Glomerular visceral epithelial cell (primary cell): ENCODE data around the gene ETV3L.
"Not testable (repeated sequence)": the region's sequence is repeated elsewhere in the genome, so short reads cannot be mapped to it uniquely, and the experiment has no call there.

ENCODE experiments used
- DNase-seq: peaks from one replicate; pipeline ENCODE4 v3.0.0-alpha.2; 2016; ENCODE audit errors: extremely low spot score

Gene ETV3L

DNA sequence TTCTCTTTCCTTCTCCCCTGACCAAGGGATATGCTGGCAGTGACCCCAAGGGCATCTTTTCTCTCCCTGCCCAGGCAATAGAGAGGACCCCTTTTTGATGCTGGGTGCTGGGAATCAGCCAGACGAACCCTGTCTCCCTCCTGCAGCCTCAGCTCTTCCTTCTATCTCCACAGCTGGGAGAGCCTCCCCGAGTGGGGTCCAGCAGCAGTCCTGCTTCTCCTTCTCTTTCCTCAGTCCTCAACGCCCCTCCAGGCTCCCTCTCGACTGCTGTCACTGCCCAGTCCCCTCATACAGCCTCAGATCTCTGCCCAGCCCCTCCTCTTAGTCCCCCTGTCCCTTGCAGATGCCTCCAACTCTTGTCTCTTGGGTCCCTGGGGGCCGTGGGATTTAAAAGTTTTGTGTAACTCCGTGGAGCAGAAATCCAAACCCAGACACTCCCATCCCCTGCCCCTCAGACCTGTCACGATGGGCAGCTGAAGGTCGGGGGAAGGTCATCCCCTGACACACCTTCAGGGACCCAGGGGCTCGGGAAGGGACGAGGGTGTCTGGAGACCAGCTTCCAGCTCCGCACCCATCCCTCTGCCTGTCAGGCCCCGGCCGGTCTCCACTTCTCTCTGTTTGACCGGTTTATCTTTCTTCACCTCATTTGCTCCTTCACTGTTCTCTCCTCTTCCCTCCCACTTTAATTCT, 5.8 kb upstream of the ETV3L start:
- no peak for DNase-seq

DNA sequence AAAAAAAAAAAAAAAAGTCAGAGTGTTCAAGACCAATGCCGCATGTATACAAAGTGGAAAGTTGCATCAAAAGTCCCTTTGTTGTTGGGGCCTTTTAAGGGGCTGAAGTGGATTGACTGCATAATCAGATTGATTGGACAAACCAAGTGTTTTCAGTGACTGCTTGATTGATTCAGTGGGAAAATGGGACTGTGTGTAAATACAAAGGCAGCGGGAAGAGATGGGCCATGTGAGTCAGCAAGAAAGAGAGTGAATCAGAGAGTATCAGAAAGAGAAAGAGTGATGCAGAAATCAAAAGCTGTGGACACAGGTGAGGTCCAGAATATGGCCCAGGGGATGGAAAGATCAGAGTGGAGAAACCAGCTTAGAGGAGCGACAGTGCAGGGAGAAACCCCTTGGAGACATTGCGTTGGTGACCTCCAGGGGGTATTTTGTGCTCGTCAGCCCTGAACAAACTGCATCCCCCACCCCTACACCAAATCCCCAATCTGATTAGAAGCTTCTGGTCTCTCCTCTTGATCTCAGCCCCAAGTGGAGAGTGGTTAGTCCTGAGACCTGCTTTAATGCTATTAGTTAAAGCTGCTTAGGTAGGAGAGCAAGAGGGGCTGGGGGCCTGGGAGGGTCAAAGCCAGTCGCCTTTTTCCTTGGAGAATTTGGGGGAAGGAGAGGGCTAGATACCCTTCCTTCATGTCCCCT, 5.1 kb upstream of the ETV3L start:
- DNase-seq, result no peak

DNA sequence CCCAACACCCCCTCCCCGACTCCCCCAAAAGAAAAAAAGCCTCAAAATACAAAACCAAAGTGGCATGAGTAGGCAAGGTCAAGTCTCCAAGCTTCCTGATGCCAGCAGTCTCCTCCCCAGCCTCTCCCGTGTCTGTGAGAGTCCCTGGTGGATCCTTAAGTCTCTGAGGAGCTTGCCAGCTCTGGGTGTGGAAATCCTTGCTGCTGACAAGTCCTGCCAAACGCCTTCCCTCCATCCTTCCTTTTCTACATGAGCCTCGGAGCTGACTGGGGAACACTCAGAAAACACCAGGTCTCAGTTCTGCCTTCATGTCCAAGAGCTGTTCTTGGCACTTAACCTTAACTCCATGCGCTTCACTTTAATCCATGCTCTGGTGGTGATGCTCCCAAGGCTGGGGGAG, 3.7 kb upstream of the ETV3L start:
- no peak for DNase-seq

DNA sequence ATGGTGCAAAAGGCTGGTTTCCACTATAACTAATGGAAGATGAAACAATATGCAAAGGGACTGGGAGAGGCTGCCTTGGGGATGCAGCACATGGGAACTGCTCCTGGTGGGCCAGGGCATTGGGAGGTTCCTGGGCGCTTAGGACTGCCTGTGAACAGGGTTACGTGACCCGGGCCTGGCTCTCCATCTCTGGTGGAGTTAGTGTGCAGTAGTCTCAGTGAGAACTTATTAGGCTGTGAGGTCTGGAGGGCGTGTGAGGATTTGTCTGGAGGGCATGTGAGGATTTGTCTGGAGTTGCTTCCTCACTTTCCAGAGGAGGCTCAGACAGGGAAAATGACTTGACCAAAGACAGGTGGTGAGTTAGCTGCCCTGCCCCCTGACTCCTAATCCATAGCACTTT, 1.5 kb upstream of the ETV3L start:
- no peak for DNase-seq

DNA sequence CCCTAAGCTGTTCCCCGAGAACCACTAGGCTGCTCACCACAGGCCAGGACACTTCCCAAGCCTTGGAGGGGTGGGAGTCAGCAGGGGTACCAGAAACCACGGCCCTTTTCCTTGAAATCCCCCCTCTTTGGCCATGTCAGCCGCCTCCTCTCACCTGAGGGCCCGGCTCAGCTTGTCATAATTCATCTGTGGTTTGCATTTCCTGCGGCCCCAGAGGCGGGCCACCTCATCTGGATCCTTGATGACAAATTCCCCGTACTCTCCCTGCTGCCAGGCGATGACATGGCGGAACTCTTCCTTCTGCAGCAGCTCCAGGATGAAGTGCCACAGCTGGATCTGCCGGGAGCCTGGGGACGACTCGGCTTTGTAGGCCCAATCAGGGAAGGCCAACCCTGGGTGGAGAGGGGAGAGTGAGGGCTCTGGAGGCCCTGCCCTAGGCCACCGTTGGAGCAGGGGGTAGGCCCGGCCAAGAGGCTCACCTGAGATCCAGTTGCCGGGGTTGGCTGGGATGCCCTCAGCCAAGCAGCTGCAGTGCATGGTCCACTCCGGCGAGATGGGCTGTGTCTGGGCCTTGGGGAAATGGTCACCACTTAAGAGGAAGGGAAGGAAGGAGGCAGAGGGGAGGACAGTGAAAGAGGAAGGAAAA, 498 bp downstream of the ETV3L start:
- not testable (repeated sequence) for DNase-seq

DNA sequence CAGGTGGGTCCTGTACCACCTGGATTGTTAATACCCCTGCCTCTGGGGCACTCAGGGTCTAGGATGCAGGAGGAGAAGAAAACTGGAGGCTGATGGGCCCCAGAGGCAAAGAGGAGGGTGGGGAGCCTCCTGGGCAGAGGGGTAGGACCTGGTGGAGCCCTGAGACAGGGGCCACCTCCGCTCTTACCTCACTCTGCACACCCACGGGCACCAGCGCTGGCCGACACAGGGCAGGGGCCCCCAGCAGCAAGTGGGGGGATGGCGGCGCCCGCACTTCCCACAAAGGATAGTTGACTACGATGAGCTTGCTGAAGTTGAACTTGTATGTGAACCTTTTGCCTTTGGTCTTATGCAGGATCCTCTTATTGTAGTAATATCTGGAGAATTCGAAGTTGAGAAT, 1.1 kb downstream of the ETV3L start:
- no peak for DNase-seq

DNA sequence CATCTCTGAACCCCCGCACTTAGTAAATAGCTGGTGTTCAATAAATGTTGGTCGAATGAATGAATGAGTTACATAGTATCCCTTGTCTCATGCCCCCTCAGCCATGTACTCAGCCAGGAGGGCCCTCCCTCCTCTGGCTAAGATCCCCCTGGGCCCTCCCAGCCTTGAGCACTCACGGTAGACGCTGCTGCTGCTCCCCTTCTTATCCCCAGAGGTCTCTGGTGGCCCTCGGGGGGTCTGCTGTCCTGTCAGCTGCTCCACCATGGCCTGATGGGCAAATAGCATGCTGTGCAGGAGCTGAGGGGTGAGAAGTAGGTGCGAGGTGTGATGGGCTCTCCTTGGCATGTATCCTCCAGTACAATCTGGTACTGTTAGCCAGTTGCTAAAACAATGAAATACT, 1.9 kb downstream of the ETV3L start:
- DNase-seq, result no peak

DNA sequence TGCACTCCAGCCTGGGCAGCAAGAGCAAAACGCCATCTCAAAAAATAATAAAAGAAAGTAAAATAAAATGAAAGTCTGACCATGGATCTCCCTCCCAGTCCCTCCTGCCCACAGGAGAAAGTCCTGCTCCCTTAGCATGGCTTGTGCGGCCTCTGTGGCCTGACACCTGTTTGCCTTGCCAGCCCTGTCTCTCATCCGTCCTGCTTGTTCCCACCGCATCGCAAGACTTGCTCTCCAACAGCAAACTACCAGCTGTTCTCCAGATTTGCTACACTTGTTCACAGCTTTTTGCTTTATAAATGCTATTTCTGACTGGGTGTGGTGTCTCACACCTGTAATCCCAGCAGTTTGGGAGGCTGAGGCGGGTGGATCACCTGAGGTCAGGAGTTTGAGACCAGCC, 2.7 kb downstream of the ETV3L start:
- no peak for DNase-seq

DNA sequence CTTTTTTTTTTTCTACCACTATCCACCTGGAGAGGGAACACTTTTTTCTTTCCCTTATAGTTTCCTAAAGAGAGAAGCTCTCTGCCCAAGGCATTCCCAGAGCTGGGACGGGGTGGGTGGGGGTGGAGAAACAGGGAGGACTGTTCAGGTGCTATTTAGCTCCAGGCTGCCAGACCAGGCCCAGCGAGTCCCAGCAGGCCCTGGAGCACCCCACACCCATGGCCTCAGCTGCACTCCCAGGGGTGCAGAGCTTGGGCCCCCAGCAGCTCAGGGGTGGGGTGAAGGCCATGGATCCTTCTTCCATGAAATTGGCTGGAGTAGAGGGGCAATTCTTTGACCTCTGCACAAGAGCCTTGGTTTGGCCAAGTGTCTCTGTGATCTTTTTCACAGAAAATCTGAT, 4.1 kb downstream of the ETV3L start:
- no peak for DNase-seq

DNA sequence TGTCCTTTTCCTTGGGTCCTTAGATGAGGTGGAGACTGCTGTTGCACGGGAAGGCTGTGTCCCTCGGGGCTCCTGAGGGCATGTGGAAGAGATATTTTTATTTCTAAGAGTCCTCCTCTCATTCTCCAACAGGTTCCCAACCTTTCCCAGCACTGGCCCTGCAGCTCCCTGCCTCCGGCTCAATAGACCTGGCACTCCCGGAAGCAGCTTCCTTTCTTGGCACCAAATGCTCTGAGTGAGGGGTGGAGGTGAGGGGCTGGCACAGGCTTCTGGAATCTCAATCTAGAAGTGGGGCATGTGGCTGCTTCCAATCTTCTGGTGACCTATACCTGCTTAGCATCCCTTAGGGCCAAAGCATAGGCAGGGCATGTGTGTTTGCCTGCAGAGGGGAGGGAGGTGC, 4.5 kb downstream of the ETV3L start:
- no peak for DNase-seq

DNA sequence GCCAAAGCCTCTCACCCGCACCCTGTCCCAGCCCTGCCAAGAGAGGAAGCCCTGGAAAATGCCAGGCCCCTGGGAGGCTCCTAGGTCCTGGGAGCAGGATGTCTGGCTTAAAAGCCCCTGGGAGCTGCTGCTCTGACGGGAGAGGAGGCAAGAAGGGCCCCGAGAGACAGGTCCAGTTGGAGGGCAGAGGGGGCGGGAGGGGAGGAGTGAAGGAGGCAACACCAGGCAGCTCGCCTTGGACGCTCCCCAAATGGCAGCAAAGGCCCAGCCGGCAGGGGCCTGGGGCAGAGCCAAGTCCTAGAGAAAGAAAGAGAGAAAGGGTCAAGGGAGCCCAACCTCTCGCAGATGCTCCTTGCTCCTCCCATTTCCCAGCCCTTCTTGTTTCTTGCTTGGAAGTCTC, 6.8 kb downstream of the ETV3L start:
- no peak for DNase-seq

DNA sequence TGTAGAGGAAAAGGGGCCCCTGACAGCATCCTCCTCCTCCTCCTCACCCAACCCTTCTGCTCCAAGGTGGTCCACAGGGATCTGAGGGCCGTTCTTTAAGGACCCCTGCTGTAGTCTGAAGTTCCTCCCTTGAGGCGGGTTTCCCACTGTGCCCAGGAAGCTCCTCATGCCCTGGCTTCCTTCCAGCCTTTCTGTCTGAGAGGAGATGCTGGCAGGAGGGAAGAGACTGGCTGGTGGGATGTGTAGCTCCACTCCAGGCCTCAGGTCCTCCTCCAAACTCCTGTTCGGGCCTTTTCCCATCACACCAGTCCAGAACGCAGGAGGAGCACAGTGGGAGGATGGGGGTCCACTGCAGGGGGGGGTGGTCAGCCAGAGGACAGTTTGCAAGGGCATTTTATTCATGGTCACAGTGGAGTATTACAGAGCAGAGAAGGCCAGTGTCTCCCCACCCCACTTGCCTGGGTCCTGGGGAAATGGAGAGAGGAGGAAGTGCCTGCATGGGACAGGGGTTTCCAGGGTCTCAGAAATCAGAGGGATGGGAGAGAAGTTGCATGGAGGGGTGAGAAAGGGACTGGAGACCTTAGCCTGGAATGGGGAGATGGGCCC, 7.8 kb downstream of the ETV3L start:
- DNase-seq, result no peak

DNA sequence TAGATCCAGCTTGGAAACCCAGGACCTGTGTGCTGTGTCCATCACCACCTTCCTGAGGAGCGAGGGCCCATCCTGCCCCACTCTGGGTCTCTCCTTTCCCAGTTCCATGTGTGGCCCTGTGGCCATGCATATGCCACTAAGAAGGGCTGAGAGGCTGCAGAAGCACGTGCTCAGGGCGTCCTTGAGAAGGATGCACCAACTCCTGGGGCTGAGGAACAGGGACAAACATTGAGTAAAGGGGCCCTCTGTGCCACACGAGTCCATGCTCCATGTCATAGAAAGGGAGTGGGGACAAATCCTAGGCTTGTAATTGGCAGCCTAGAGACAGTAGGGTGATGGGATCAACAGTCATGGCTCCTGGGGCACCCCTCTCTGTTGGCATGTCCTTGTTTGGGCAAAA, 8.4 kb downstream of the ETV3L start:
- no peak for DNase-seq

DNA sequence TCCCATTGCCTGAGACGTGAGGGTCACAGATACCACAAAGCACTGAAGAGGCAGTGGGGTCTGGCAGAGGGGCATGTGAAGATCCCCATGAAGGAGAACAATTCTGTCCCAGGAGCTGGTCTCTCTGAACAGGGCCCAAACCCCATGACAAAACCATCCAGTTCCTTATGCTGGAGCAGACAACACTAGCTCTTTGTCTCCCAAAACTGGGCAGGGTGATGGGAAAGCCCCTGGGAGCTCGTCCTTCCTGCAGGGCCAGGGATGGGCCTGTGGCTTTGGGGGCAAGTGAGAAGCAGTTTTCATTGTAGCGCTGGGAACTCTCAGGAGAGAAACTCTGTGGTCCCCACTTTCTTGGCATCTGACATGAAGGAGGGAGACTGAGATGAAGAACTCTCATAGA, 8.8 kb downstream of the ETV3L start:
- DNase-seq, result no peak

DNA sequence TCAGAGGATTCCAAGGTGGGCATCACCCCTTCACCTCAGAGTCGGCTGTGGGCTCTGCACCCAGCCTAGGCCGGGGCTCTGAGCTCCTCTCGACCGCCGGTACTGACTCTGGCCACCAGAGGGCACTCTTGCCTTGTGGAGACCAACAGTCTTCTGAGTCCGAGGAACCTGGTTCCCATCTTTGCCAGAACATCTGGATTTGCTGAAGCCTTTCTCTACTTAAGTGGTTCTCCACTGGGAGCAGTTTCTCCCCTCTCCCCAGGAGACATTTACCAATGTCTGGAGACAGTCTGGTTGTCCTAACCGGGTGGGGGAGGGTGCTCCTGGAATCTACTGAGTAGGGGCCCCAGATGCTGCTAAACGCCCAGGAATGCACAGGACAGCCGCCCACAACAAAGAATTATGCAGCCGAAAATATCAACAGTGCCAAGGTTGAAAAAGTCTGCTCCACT, 9.4 kb downstream of the ETV3L start:
- DNase-seq, result peak; percentile 78

DNA sequence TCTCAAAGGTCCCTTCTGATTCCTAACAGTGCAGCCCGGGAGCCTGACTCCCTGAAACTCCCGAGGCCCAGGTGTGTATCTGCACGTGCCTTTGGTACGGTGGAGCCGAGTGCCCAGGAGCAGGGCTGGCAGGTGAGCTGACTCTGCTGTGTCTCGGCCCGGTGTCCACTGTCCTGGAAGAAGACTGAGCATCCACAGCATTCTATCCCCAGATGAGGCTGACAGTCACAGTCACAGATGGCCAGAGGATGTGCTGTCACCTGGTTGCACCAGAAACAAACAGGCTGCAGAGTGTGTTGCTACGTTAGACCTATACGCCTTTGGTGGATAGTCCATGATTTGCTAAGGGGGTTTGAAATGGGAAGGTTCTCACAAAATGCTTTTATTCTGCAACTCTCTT, 9.8 kb downstream of the ETV3L start:
- no peak for DNase-seq

DNA sequence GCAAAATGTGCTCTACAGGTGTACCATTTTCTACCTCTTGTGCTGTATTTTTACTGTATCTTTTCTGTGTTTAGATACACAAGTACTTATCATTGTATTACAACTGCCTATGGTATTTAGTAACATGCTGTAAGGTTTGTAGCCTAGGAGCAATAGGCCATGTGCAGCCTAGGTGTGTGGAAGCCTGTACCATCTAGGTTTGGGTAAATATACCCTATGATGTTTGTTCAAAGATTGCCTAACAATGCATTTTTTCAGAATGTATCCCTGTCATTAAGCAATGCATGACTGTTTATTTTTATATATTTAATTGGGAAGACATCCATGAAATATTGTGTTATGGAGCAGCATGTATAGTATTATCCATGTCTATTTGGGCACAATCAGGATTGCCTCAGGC, 11.0 kb downstream of the ETV3L start:
- no peak for DNase-seq

DNA sequence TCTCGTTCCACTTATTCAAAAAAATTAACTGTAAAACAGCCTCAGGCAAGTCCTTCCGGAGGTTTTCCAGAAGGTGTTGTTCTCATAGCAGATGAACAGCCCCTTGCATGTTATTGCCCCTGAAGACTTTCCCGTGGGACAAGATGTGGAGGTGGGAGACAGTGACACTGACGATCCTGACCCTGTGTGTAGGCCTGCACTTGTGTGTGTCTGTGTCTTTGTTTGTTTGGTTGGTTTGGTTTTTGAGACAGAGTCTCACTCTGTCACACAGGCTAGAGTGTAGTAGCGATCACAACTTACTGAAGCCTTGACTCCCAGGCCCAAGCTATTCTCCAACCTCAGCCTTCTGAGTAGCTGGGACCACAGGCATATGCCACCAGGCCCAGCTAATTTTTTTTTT, 12.6 kb downstream of the ETV3L start:
- no peak for DNase-seq

DNA sequence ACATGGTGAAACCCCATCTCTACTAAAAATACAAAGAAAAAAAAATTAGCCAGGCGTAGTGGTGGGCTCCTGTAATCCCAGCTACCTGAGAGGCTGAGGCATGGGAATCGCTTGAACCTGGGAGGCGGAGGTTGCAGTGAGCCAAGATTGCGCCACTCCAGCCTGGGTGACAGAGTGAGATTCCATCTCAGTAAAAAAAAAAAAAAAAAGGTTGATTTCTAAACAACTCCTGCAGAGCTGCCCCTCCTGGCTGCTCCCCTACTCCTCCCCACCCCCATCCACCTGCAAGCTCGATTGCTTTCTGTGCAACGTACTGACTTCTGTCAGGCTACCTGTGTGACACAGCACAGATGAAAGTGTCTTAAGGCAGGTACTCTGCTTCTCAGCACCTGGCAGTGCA, 13.3 kb downstream of the ETV3L start:
- no peak for DNase-seq

DNA sequence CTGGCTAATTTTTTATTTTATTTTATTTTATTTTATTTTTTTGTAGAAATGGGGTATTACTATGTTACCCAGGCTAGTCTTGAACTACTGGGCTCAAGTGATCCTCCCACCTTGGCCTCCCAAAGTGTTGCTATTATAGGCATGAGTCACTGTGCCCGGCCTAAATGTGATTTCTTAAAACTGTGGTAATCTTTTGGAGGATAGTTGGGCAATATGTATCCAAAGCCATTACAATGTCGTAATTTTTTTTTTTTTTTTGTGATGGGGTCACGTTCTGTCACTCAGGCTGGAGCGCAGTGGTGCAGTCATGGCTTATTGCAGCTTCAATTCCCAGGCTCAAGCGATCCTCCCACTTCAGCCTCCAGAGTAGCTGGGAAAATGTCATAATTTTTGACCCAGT, 14.2 kb downstream of the ETV3L start:
- DNase-seq, result no peak

DNA sequence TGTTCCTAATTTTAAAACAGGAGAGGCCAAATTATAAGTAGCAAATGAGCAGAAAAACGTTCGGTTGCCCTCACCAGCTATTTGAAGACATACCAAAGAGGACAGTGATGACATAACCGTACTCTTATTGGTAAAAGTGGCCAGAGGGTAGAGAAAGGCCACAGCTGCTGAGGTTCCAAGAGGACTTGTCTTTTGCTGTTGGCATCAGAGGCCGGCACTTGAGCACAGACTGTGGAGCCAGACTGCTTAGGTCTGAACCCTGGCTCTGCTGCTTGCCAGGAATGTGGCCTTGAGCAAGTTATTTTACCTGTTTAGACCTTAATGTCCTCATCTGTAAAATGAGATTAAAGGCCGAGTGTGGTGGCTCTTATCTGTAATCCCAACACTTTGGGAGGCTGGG, 14.9 kb downstream of the ETV3L start:
- no peak for DNase-seq

DNA sequence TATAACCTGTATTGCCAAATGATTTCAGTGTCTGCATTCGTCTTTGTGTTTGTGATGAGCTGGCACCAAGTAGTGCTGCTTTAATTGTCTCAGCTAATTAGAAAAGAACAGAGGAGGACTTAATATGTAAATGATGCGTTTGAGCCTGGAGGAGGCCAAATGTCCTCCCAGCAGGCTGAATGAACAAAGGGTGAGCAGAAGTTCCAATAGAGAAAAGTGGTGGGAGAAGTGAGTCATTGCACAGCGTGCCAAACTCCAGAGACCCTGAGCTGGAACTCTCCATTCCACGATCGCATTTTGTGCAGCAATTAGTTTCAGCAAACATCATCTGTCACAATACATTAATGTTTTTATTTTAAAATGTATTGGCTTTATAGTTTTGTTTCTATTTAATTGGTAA, 17.9 kb downstream of the ETV3L start:
- no peak for DNase-seq

DNA sequence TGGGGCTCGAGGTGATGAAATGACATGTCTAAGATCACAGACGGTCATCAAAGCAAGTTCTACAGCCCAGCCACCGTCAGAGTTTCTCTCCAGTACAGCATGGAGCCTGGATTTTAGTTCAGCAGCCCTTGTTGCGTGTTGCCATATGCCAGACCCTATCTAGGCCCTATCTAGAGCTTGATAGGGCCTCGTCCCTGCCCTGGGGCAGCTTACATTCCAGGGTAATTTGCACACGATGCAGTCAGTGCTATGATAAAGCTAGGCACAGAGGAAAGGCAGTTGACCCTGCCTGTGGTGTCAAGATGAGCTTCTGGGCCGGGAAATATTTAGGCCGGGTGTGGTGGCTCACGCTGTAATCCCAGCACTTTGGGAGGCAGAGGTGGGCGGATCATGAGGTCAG, 18.9 kb downstream of the ETV3L start:
- no peak for DNase-seq
